NB4 (cell line): ENCODE data around the gene CDHR4.

Experiments used
- CTCF ChIP-seq: IDR thresholded peaks from one replicate; pipeline ENCODE4 v1.5.1; 2012; ENCODE audit warnings: low read depth, low read length
- MAX ChIP-seq: IDR thresholded peaks from 2 replicates; pipeline ENCODE4 v1.6.1; 2011; ENCODE audit warnings: low read depth, low read length
- POLR2A ChIP-seq: IDR thresholded peaks from 2 replicates; pipeline ENCODE4 v1.6.1; 2011; ENCODE audit warnings: mild to moderate bottlenecking; ENCODE audit not compliant: insufficient read length; ENCODE audit errors: extremely low read depth

GRCh38 chr3:49747792-49748480 is 51.7 kb downstream of the CDHR4 start:
- TF ChIP-seq CTCF (no peak), POLR2A (no peak), MAX (no peak)
